Measurements from ENCODE around the gene MAD1L1.

DNA sequence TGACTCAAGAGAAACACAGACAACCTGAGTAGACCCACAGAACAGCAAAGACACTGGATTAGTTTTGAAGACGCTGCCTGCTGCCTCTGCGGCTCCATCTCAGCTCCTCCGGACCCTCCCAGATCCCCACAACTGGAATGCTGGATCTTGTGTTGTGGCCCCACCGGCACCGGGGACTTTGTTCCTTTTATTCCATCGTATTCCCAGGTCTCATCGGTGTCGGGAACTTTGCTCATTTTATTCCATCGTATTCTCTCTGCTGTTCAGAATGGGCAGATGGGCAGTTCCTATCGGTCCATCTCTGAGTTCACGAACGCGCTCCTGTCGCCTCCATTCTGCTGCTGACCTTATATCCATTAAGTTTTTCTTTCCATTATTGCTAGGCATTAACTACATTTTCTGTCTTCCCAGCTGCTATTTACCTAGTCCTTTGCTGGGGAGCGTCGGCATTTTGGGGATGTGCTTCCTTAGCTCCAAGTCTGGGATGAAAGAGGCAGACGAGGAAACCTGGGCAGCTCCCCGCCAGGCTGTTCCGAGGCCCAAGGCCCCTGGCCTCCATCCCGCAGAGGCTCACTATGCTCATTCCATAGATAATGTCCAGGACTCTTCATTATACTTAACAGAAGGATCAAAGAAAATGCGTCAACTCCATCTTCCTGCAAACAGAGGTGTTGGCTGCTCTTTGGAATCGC is 192.4 kb downstream of the MAD1L1 start:
- TF ChIP-seq CTCF (IDR thresholded peaks at IDR 0.05 in 8 of 11, conservative IDR thresholded peaks at IDR 0.05 in 3 of 11) (no peak), POLR2A (IDR thresholded peaks at IDR 0.05) (no peak), POLR2AphosphoS5 (IDR thresholded peaks at IDR 0.05) (no peak)
